OCI-LY3 (cell line): ENCODE measurements around the gene SPIN1.

Experiments
- H2AFZ ChIP-seq: fragments of 200-600, 300-600 bp; shearing (Covaris generic); 2 replicates; pipeline ENCODE4 v1.6.0; 2014; ENCODE audit warnings: antibody characterized with exemption, low read depth, low read length
- H3K27ac ChIP-seq: fragments of 200-600, 300-600 bp; sonication (generic); 2 replicates; pipeline ENCODE4 v1.5.1; 2014; ENCODE audit warnings: mild to moderate bottlenecking, low read length, moderate library complexity, mixed read lengths
- H3K27me3 ChIP-seq: fragments of 200-600, 300-600 bp; sonication (generic); 2 replicates; pipeline ENCODE4 v1.6.1; 2014; ENCODE audit warnings: low read depth, low read length, mixed read lengths
- H3K36me3 ChIP-seq: fragments of 200-600, 300-600 bp; sonication (generic); replicated peaks from 2 replicates; pipeline ENCODE3; 2014; ENCODE audit warnings: low read depth, low read length, mixed read lengths
- H3K4me1 ChIP-seq: fragments of 300-600, 200-600 bp; sonication (generic); 2 replicates; pipeline ENCODE4 v1.6.1; 2014; ENCODE audit warnings: low read length, mixed read lengths
- H3K4me2 ChIP-seq: fragments of 200-600, 300-600 bp; sonication (generic); 2 replicates; pipeline ENCODE4 v1.6.1; 2014; ENCODE audit warnings: low read length, mixed read lengths
- H3K4me3 ChIP-seq: fragments of 300-600, 200-600 bp; sonication (generic); 2 replicates; pipeline ENCODE4 v1.5.1; 2014; ENCODE audit warnings: antibody characterized with exemption, mild to moderate bottlenecking, low read length, moderate library complexity
- H3K79me2 ChIP-seq: fragments of 300-600, 200-600 bp; shearing (Covaris generic); 2 replicates; pipeline ENCODE4 v1.6.1; 2014; ENCODE audit warnings: mild to moderate bottlenecking, low read length, mixed read lengths
- H3K9ac ChIP-seq: fragments of 300-600, 200-600 bp; shearing (Covaris generic); 2 replicates; pipeline ENCODE4 v1.6.0; 2014; ENCODE audit warnings: mild to moderate bottlenecking, low read length, moderate library complexity
- H3K9me3 ChIP-seq: fragments of 200-600, 300-600 bp; shearing (Covaris generic); 2 replicates; pipeline ENCODE4 v1.6.1; 2014; ENCODE audit warnings: low read length, mixed read lengths; ENCODE audit not compliant: insufficient read depth
- H4K20me1 ChIP-seq: fragments of 200-600, 300-600 bp; sonication (generic); 2 replicates; pipeline ENCODE4 v1.6.1; 2016; ENCODE audit warnings: low read length, mixed read lengths; ENCODE audit not compliant: insufficient read depth
- EZH2phosphoT487 ChIP-seq: fragments of 200-600 bp; shearing (Covaris generic); IDR thresholded peaks from 2 replicates; pipeline ENCODE4 v1.6.1; 2018; ENCODE audit warnings: antibody characterized with exemption, mixed run types, low read depth
- TF ChIP-seq, protein P1 (sequence below): fragments of 200-600, 300-600 bp; sonication (generic); IDR thresholded peaks from 2 replicates; pipeline ENCODE4 v1.5.1; 2014; ENCODE audit warnings: antibody characterized with exemption, low read length, low read depth

Gene SPIN1

DNA sequence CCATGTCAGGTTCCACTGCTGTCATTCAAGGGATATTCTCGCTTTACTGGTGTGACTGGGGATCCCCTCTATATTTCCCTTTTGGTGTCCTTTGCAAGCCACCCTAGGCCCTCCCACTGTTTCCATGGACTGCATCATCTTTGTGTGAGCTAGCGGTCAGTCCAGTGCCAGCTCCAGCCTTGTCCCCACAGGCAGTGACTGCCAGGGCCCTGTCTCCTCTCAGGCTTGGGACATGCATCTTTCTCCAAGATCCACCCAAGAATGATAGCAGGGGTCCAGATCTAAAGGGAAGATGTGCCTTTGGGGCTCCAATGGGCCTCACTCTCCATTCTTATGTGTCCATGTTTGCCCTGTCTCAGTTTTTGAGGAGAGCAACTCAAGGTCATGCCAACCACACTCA lies 109.0 kb downstream of the SPIN1 start:
- H3K36me3 ChIP-seq = no peaks in the 10 kb centered on the region
- no peaks in the 10 kb centered on the region for H3K79me2 ChIP-seq
- H3K4me2 ChIP-seq = no peak overlapping the region
- H3K9me3 ChIP-seq = no peaks in the 10 kb centered on the region
- H2AFZ ChIP-seq = no peak overlapping the region
- TF ChIP-seq, protein P1, sequence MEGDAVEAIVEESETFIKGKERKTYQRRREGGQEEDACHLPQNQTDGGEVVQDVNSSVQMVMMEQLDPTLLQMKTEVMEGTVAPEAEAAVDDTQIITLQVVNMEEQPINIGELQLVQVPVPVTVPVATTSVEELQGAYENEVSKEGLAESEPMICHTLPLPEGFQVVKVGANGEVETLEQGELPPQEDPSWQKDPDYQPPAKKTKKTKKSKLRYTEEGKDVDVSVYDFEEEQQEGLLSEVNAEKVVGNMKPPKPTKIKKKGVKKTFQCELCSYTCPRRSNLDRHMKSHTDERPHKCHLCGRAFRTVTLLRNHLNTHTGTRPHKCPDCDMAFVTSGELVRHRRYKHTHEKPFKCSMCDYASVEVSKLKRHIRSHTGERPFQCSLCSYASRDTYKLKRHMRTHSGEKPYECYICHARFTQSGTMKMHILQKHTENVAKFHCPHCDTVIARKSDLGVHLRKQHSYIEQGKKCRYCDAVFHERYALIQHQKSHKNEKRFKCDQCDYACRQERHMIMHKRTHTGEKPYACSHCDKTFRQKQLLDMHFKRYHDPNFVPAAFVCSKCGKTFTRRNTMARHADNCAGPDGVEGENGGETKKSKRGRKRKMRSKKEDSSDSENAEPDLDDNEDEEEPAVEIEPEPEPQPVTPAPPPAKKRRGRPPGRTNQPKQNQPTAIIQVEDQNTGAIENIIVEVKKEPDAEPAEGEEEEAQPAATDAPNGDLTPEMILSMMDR = no peak
- TF ChIP-seq EZH2phosphoT487 = no peak
- no peaks in the 10 kb centered on the region for H3K4me1 ChIP-seq
- no peaks in the 10 kb centered on the region for H3K27me3 ChIP-seq
- no peak overlapping the region for H3K9ac ChIP-seq
- no peak overlapping the region for H3K27ac ChIP-seq
- H3K4me3 ChIP-seq = no peak overlapping the region
- no peaks in the 10 kb centered on the region for H4K20me1 ChIP-seq

DNA sequence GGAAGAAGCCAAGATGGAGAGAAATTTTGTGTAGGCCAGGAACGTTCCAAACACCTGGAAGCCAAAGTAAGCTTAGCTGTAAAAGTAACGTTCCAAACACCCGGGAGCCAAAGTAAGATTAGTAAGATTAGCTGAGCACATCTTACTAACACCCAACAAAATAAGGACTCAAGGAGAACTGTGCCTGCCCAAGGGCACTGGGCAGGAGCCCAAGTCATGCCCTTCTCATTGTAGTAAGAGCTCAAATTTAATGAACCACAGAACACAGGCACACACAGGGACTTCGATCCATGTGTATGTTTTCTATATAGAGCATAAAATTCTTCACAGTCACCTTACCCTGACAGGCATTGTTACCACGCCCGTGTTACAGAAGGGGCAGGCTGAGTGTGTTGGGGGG lies 110.6 kb downstream of the SPIN1 start:
- H3K27me3 ChIP-seq = no peaks in the 10 kb centered on the region
- H3K4me3 ChIP-seq = no peak overlapping the region
- no peak overlapping the region for H3K27ac ChIP-seq
- H4K20me1 ChIP-seq = no peaks in the 10 kb centered on the region
- no peak overlapping the region for H2AFZ ChIP-seq
- no peaks in the 10 kb centered on the region for H3K36me3 ChIP-seq
- H3K4me2 ChIP-seq = no peak overlapping the region
- H3K9ac ChIP-seq = no peak overlapping the region
- no peaks in the 10 kb centered on the region for H3K4me1 ChIP-seq
- H3K79me2 ChIP-seq = no peaks in the 10 kb centered on the region
- no peak for TF ChIP-seq EZH2phosphoT487
- TF ChIP-seq, protein P1 = no peak
- H3K9me3 ChIP-seq = no peaks in the 10 kb centered on the region

DNA sequence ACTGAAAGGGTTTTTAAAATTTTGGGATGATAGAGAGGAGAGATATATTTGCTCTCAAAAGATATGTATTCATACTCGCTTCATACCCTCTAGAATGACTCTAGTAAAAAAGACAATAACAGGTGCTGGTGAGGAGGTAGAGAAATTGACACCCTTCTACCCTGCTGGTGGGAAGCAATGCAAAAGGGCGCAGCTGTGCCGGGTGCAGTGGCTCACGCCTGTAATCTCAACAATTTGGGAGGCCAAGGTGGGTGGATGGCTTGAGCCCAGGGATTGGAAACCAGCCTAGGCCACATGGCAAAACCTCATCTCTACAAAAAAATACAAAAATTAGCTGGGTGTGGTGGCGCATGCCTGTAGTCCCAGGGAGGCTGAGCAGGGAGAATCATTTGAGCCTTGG lies 112.8 kb downstream of the SPIN1 start:
- no peaks in the 10 kb centered on the region for H3K9me3 ChIP-seq
- H2AFZ ChIP-seq = no peak overlapping the region
- H3K4me3 ChIP-seq = no peak overlapping the region

DNA sequence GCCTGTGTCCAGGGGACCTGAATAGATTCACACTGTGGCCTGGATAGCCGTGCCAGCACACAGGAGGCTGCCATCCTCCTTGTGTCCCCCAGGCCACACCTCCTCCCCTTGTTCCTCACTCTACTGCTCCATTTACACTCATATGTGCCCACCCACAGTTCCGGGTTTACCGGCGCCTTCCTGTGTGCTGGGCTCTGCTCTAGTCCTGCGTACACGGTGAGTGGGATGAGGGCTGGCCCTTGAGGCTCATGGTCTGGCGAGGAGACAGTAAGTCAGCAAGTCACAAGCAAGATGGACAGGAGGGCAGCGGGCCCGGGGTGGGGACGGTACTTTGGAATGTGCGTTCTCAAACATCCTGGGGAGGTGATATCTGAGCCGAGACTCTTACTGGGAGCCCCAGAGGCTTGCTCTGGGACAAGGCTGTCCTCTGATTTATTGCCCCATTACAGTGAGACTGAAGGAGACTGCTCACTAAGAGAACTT lies 114.3 kb downstream of the SPIN1 start:
- no peaks in the 10 kb centered on the region for H3K79me2 ChIP-seq
- H3K9ac ChIP-seq = no peak overlapping the region
- H3K9me3 ChIP-seq = no peaks in the 10 kb centered on the region
- no peak overlapping the region for H3K27ac ChIP-seq
- no peak for TF ChIP-seq EZH2phosphoT487
- TF ChIP-seq, protein P1 = no peak
- H2AFZ ChIP-seq = no peak overlapping the region
- H4K20me1 ChIP-seq = no peaks in the 10 kb centered on the region
- H3K27me3 ChIP-seq = no peaks in the 10 kb centered on the region
- H3K4me3 ChIP-seq = no peak overlapping the region
- H3K4me2 ChIP-seq = no peak overlapping the region
- H3K36me3 ChIP-seq = no peaks in the 10 kb centered on the region
- H3K4me1 ChIP-seq = no peaks in the 10 kb centered on the region

More for the DNA sequence above, 112.8 kb downstream of the SPIN1 start:
- H3K36me3 ChIP-seq = no peaks in the 10 kb centered on the region
- no peak overlapping the region for H3K4me2 ChIP-seq
- no peaks in the 10 kb centered on the region for H4K20me1 ChIP-seq
- no peaks in the 10 kb centered on the region for H3K27me3 ChIP-seq
- no peak overlapping the region for H3K9ac ChIP-seq
- no peaks in the 10 kb centered on the region for H3K4me1 ChIP-seq
- no peak for TF ChIP-seq EZH2phosphoT487
- TF ChIP-seq, protein P1 = no peak
- H3K27ac ChIP-seq = no peak overlapping the region
- no peaks in the 10 kb centered on the region for H3K79me2 ChIP-seq
